K562 (cell line): ENCODE data around the gene UNC80. TPM values are rescaled to one million over a fixed set of nuclear protein-coding genes. Genes with fewer than 3 reads are reported as not detected.

Source experiments
- ATAC-seq: fragments of 200-7000 bp; cut with Tn5 transposase; 3 replicates; pipeline ENCODE4 v1.9.1; 2020; ENCODE audit warnings: moderate library complexity
- BruUV-seq: library from RNA; stranded (reverse); fragments of 400-500 nt; replicated peaks from 2 replicates; lab custom pipeline; 2021; lab: Mats Ljungman, UMichigan
- CTCF ChIA-PET: fragments of 300-600 bp; formaldehyde crosslinking; extraction: SDS; loops from one replicate; lab custom pipeline; 2021; ENCODE audit warnings: low intra/inter-chr PET ratio; lab: Yijun Ruan, JAX
- POLR2A ChIA-PET: fragments of 300-600, 350-650 bp; sonication (Branson Sonifier 250); formaldehyde crosslinking; extraction: SDS; loops from one replicate; lab custom pipeline; 2021; ENCODE audit warnings: antibody characterized with exemption, inconsistent platforms; lab: Yijun Ruan, JAX
- DNase-seq, 4 experiments: peaks; one replicate each; pipeline versions ENCODE4 v3.0.0 to v3.0.0-alpha.2; 2011 to 2018; ENCODE audit warnings: low spot score in 3 of 4, mixed read lengths in 3 of 4; ENCODE audit errors: extremely low read depth in 1 of 4
- FAIRE-seq: peaks from 2 replicates; lab custom pipeline; 2011; peaks lifted over from hg19 to GRCh38; lab: Jason Lieb, UNC
- H2AFZ ChIP-seq: 2 replicates; pipeline ENCODE4 v1.6.0; 2011; ENCODE audit warnings: low read depth, low read length, control low read depth, inconsistent platforms
- H3K27ac ChIP-seq: fragments of 200-600 bp; 3 replicates; pipeline ENCODE4 v1.8.0; 2011; ENCODE audit warnings: low read depth, mild to moderate bottlenecking, control low read depth, inconsistent platforms, low read length, moderate library complexity, mixed read lengths; ENCODE audit errors: extremely low read depth
- H3K27me3 ChIP-seq, 2 experiments: fragments of 300-600 bp in 1 of 2; 2 replicates in 1 of 2; 3 replicates in 1 of 2; pipeline versions ENCODE4 v1.6.0 to v1.8.0; 2011; ENCODE audit warnings: inconsistent platforms in 2 of 2, low read length in 2 of 2, mild to moderate bottlenecking in 1 of 2, mixed read lengths in 1 of 2, moderate library complexity in 1 of 2; ENCODE audit not compliant: control insufficient read depth in 2 of 2, insufficient read depth in 2 of 2
- H3K36me3 ChIP-seq: fragments of 300-600 bp; 3 replicates; pipeline ENCODE4 v1.8.0; 2011; ENCODE audit warnings: mild to moderate bottlenecking, low read length, inconsistent platforms; ENCODE audit not compliant: control insufficient read depth, insufficient read depth
- H3K4me1 ChIP-seq, 2 experiments: fragments of 200-600 bp in 1 of 2; replicated peaks in 1 of 2; 2 replicates in 1 of 2; 3 replicates in 1 of 2; pipeline versions ENCODE4 v1.5.1 to v1.8.0; 2011; ENCODE audit warnings: inconsistent platforms in 2 of 2, low read length in 2 of 2, mild to moderate bottlenecking in 1 of 2, mixed read lengths in 1 of 2, moderate library complexity in 1 of 2; ENCODE audit not compliant: control insufficient read depth in 2 of 2, insufficient read depth in 2 of 2
- H3K4me2 ChIP-seq: 2 replicates; pipeline ENCODE4 v1.6.1; 2011; ENCODE audit warnings: low read length, control low read depth, inconsistent platforms, mixed read lengths; ENCODE audit not compliant: insufficient read depth
- H3K4me3 ChIP-seq: fragments of 200-600 bp; sonication (generic), shearing (Covaris generic); 2 replicates; pipeline ENCODE4 v1.5.1; 2016; ENCODE audit warnings: control low read depth, inconsistent platforms
- H3K79me2 ChIP-seq: fragments of 200-600 bp; 3 replicates; pipeline ENCODE4 v1.8.0; 2011; ENCODE audit warnings: low read length, inconsistent platforms; ENCODE audit not compliant: control insufficient read depth, insufficient read depth
- H3K9ac ChIP-seq, 2 experiments: 2 replicates each; pipeline versions ENCODE4 v1.6.0 to v1.6.1; 2011; ENCODE audit warnings: low read depth in 2 of 2, low read length in 2 of 2, control low read depth in 1 of 2, inconsistent platforms in 1 of 2, mild to moderate bottlenecking in 1 of 2, mixed read lengths in 1 of 2; ENCODE audit not compliant: insufficient read depth in 1 of 2
- H3K9me1 ChIP-seq: one replicate; pipeline ENCODE4 v1.6.0; 2011; ENCODE audit warnings: inconsistent platforms, mild to moderate bottlenecking, low read length, moderate library complexity; ENCODE audit not compliant: control insufficient read depth, insufficient read depth
- H3K9me3 ChIP-seq: replicated peaks from 2 replicates; pipeline ENCODE4 v1.5.1; 2011; ENCODE audit warnings: low read depth, low read length, inconsistent platforms; ENCODE audit not compliant: control insufficient read depth, insufficient read depth
- H4K20me1 ChIP-seq: replicated peaks from 2 replicates; pipeline ENCODE4 v1.6.1; 2011; ENCODE audit warnings: low read length, inconsistent platforms, mixed read lengths; ENCODE audit not compliant: control insufficient read depth, insufficient read depth
- CREB3 ChIP-seq: fragments of 450-650 bp; conservative IDR thresholded peaks from 2 replicates; pipeline ENCODE4 v1.6.1; 2016; ENCODE audit warnings: missing genetic modification characterization, low read depth, mild to moderate bottlenecking, missing compliant biosample characterization, moderate library complexity
- E2F3 ChIP-seq: fragments of 250-450 bp; sonication (Bioruptor Pico); IDR thresholded peaks from 2 replicates; pipeline ENCODE4 v1.4.0; 2020; ENCODE audit warnings: mild to moderate bottlenecking
- ETS1 ChIP-seq: conservative IDR thresholded peaks from 2 replicates; pipeline ENCODE4 v1.6.1; 2011; ENCODE audit warnings: low read depth, mild to moderate bottlenecking, low read length; ENCODE audit not compliant: control insufficient read depth
- EZH2 ChIP-seq: IDR thresholded peaks from 2 replicates; pipeline ENCODE4 v1.6.1; 2012; ENCODE audit warnings: low read depth, mild to moderate bottlenecking, inconsistent platforms, low read length, borderline replicate concordance
- HBP1 ChIP-seq: fragments of 450-650 bp; formaldehyde crosslinking; IDR thresholded peaks from 2 replicates; pipeline ENCODE4 v1.4.0; 2022; ENCODE audit warnings: missing genetic modification characterization
- NCOA6 ChIP-seq: fragments of 450-650 bp; IDR thresholded peaks from 2 replicates; pipeline ENCODE4 v1.6.1; 2017; ENCODE audit warnings: mild to moderate bottlenecking
- USF1 ChIP-seq: sonication (generic); formaldehyde crosslinking; IDR thresholded peaks from 2 replicates; pipeline ENCODE4 v1.9.0; 2022; ENCODE audit warnings: mild to moderate bottlenecking, missing genetic modification reagents
- YBX1 ChIP-seq: fragments of 450-650 bp; IDR thresholded peaks from 2 replicates; pipeline ENCODE4 v1.7.1; 2016; ENCODE audit warnings: mild to moderate bottlenecking
- ZBTB11 ChIP-seq, 3 experiments: fragments of 200-800 bp in 1 of 3; fragments of 250-450 bp in 1 of 3; fragments of 450-650 bp in 1 of 3; sonication (Bioruptor Pico) in 1 of 3; sonication (Bioruptor generic) in 1 of 3; formaldehyde crosslinking in 1 of 3; IDR thresholded peaks; 2 replicates each; pipeline versions ENCODE4 v1.6.1 to v1.8.0; 2016 to 2022; ENCODE audit warnings: mild to moderate bottlenecking in 2 of 3, missing genetic modification characterization in 2 of 3, missing compliant biosample characterization in 1 of 3, moderate library complexity in 1 of 3
- ZFP36 ChIP-seq: fragments of 150-350 bp; IDR thresholded peaks from 2 replicates; pipeline ENCODE4 v1.6.1; 2018; ENCODE audit warnings: low read length, low read depth; ENCODE audit not compliant: partially characterized antibody
- WGBS: fragments of 100-300 bp; shearing (Covaris generic); methylation state at CpG from one replicate; pipeline ENCODE4 v1.1.6; 2016; ENCODE audit warnings: low coverage, mixed read lengths; ENCODE audit not compliant: insufficient coverage; ENCODE audit errors: missing lambda C conversion rate; 5-methylcytosine and 5-hydroxymethylcytosine counted together
- in situ Hi-C: fragments of 300-500 bp; cut with MboI; formaldehyde crosslinking; loops from 4 replicates; pipeline ENCODE4 v1.15.0; 2018; ENCODE audit warnings: inconsistent platforms, mixed read lengths
- intact Hi-C: fragments of 100-400 bp; cut with micrococcal nuclease; formaldehyde crosslinking; loops from 2 replicates; pipeline ENCODE4 v1.14.2; 2022
- polyA plus RNA-seq, 8 experiments: library from polyadenylated mRNA; depleted of rRNA in 4 of 8; stranded (reverse) in 5 of 8; unstranded in 3 of 8; fragments of >200 nt; fragmentation: Nextera tagmentation in 2 of 8; fragmentation: Illumina TruSeq in 1 of 8; extraction: Ambion mirVana in 2 of 8; extraction: Trizol in 1 of 8; gene quantifications; 2 replicates each; pipeline versions ENCODE4 v1.2.1 to v1.2.3, GENCODE V29; 2011 to 2014; ENCODE audit warnings: inconsistent platforms in 1 of 8, missing spikeins in 1 of 8
- total RNA-seq, 7 experiments: library from RNA; depleted of rRNA in 6 of 7; stranded (reverse); fragments of >200 nt in 6 of 7; fragmentation: Illumina TruSeq in 2 of 7; extraction: Trizol in 2 of 7; gene quantifications; 2 replicates each; pipeline versions ENCODE4 v1.2.1 to v1.2.3, GENCODE V29; 2011 to 2021; ENCODE audit warnings: low replicate concordance in 1 of 7
- TF ChIP-seq, protein P1 (sequence below): sonication (generic); formaldehyde crosslinking; IDR thresholded peaks from 2 replicates; pipeline ENCODE4 v1.8.1; 2023; ENCODE audit warnings: mild to moderate bottlenecking, missing genetic modification reagents

The UNC80 gene
- total and polyA plus RNA-seq, 9 of the 15 experiments (the other 6 are each of a cell fraction or from before 2014, with no cell fraction given): under 0.01 to 0.04 (median 0.01) TPM; not detected in 5

- H2AFZ ChIP-seq: no peak overlapping the region
- 0% methylated on average over 11 of the region's 18 CpGs for WGBS
- H3K9me1 ChIP-seq: no peaks in the 10 kb centered on the region
- CTCF ChIA-PET: no interaction called here
- H3K36me3 ChIP-seq: no peaks in the 10 kb centered on the region
- H3K27me3 ChIP-seq: no peaks in the 10 kb centered on the region
- H3K9ac ChIP-seq: no peak overlapping the region
- DNase-seq: no peak
- no peak overlapping the region for H3K4me2 ChIP-seq
- H3K4me1 ChIP-seq: no peaks in the 10 kb centered on the region
- no TSS peak for BruUV-seq
- ATAC-seq: no peak
- no peaks in the 10 kb centered on the region for H3K9me3 ChIP-seq
- H4K20me1 ChIP-seq: no peaks in the 10 kb centered on the region
- no peak for FAIRE-seq
- no peaks in the 10 kb centered on the region for H3K79me2 ChIP-seq
- no peak overlapping the region for H3K4me3 ChIP-seq
- in situ Hi-C loops (no loop called here), intact Hi-C loops (no loop called here)
- no peak overlapping the region for H3K27ac ChIP-seq
- POLR2A ChIA-PET: no interaction called here
- no peak for TF ChIP-seq ZBTB11 (CRISPR knock-in tag; IDR thresholded peaks at IDR 0.05)
- TF ChIP-seq, protein P1, sequence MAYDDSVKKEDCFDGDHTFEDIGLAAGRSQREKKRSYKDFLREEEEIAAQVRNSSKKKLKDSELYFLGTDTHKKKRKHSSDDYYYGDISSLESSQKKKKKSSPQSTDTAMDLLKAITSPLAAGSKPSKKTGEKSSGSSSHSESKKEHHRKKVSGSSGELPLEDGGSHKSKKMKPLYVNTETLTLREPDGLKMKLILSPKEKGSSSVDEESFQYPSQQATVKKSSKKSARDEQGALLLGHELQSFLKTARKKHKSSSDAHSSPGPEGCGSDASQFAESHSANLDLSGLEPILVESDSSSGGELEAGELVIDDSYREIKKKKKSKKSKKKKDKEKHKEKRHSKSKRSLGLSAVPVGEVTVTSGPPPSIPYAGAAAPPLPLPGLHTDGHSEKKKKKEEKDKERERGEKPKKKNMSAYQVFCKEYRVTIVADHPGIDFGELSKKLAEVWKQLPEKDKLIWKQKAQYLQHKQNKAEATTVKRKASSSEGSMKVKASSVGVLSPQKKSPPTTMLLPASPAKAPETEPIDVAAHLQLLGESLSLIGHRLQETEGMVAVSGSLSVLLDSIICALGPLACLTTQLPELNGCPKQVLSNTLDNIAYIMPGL (CRISPR knock-in tag): no peak
- TF ChIP-seq ETS1: no peak
- no peak for TF ChIP-seq NCOA6
- TF ChIP-seq EZH2: no peak
- no peak for TF ChIP-seq USF1
- no peak for TF ChIP-seq YBX1
- TF ChIP-seq CREB3: no peak
- TF ChIP-seq HBP1 (CRISPR knock-in tag): no peak
- no peak for TF ChIP-seq E2F3 (CRISPR knock-in tag)
- no peak for TF ChIP-seq ZFP36
Measured at GRCh38 chr2:209864716-209865295, 93.2 kb downstream of the UNC80 start.
